HG03135 (cell line): Measurements from ENCODE around the gene DPP6.

Source experiments
- ATAC-seq: cut with Tn5 transposase; IDR thresholded peaks from one replicate; pipeline ENCODE4 v1.9.1; 2021; ENCODE audit warnings: mild to moderate bottlenecking, moderate library complexity; ENCODE audit not compliant: unreplicated experiment

The DPP6 gene

GRCh38 chr7:154844955-154845354 lies 792.8 kb downstream of the DPP6 start:
- ATAC-seq: no peak

- ATAC-seq: no peak
Measured at GRCh38 chr7:154848464-154848863, 796.3 kb downstream of the DPP6 start.

GRCh38 chr7:154852205-154852604 lies 800.0 kb downstream of the DPP6 start:
- no peak for ATAC-seq

- ATAC-seq: no peak
Measured at GRCh38 chr7:154853063-154853726, 801.0 kb downstream of the DPP6 start.

- no peak for ATAC-seq
Measured at GRCh38 chr7:154853727-154854095, 801.5 kb downstream of the DPP6 start.

- no peak for ATAC-seq
Measured at GRCh38 chr7:154854836-154855235, 802.6 kb downstream of the DPP6 start.

- ATAC-seq: no peak
Measured at GRCh38 chr7:154855366-154855765, 803.2 kb downstream of the DPP6 start.

GRCh38 chr7:154856733-154857132 lies 804.5 kb downstream of the DPP6 start:
- no peak for ATAC-seq

GRCh38 chr7:154857240-154857639 lies 805.0 kb downstream of the DPP6 start:
- no peak for ATAC-seq

- ATAC-seq: no peak
Measured at GRCh38 chr7:154857728-154858681, 805.8 kb downstream of the DPP6 start.

GRCh38 chr7:154858836-154859537 lies 806.8 kb downstream of the DPP6 start:
- ATAC-seq: no peak

GRCh38 chr7:154859747-154860620 lies 807.8 kb downstream of the DPP6 start:
- no peak for ATAC-seq

- no peak for ATAC-seq
Measured at GRCh38 chr7:154860621-154861375, 808.6 kb downstream of the DPP6 start.

GRCh38 chr7:154861589-154861988 lies 809.4 kb downstream of the DPP6 start:
- no peak for ATAC-seq

GRCh38 chr7:154862153-154862791 lies 810.1 kb downstream of the DPP6 start:
- ATAC-seq: no peak

- ATAC-seq: no peak
Measured at GRCh38 chr7:154863766-154864522, 811.7 kb downstream of the DPP6 start.

GRCh38 chr7:154864523-154864891 lies 812.3 kb downstream of the DPP6 start:
- no peak for ATAC-seq

- ATAC-seq: no peak
Measured at GRCh38 chr7:154865984-154866685, 813.9 kb downstream of the DPP6 start.
